ENCODE results near the gene SIX3.

SIX3 gene

DNA sequence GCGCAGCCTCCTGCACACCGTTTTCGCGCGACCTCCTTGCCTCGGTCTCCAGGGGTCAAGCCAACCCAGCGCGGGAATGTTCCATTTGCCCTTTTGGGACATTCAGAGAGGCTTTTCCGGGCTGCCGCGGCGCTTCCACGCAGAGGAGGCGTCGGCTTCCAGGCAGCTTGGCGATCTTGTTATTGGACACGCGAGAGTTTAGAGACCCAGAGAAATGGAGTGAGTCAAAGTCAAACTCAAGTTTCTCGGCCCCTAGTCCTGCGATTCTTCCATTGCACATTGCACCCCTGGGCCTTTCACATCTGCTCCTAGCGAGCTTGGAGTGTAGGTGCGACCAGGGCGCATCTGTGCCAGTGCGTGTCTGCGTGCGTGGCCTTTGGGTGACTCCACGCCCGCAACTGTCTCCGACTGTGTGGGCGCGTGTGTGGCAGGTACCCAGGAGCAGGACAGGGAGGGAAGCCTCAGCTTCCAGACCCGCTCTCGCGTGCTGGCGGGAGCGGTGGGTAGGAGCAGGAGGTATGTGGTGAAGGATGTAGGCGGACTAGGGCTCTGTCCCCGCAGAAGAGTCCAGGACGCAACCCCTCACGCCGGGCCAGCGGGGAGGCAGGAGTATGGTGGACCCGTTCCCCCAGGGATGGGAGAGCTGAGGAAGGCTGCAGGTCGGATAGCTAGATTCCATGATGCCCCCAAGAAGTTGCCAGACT, 13.5 kb downstream of the SIX3 start:
- no peak overlapping the region for H3K27ac ChIP-seq
- DNase-seq (ENCODE audit: low read depth, low spot score) = no peak

DNA sequence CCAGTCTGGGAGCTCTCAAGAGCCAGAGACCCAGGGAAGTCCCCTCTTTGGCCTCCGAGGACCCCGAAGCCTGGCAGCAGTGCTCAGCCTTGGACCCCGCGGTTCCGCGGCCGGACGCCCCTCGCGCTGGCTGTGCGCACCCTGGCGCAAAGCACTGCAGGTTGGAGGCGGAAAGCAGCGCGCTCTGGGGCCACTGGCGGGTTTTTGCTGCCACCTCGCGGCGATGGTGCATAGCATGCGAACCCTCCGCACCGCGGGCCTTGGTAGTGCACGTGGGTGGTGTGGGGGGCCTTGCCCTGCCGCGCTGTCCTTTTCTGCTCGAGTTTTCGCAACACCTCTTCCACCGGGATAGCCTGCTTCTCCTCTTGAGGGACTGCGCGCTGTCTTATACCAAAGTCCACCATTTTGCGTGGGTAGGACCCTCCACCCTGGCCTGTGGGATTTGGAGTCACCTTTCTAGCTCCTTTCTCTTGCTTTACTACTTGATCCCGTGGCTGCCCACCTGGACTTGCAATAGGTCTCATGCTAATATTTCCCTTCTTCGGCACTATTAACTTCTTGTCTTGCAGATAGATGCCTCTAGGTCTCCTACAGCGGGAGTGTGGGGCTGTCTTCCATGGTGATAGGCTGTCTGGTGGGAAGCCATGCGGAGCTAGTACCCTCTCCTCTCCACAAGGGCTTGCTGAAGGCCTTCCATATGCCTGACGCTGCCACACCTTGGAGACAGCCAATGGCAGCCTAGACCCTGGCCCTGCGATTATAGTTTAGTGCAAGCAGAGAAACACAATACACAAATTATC, 14.3 kb downstream of the SIX3 start:
- DNase-seq (ENCODE audit: low read depth, low spot score) = peak; percentile 6
- H3K27ac ChIP-seq = no peak overlapping the region

DNA sequence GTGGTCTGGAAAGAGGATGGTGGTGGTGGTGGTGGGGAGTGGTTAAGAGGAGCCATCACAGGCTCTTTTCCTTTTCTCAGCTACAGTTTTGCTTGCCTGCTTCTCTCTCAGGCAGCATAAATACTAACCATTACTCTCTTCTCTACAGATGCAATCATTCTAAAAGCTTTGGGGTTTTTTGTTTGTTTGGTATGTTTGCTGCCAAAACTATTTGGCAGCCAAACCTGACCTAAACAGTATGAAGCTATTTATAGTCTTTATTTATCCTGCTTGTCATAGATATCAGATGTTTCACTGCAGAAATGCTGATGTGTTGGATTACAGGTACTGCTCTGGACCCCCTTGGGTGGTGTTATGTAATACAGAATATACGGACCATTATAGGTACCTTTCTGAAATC, 15.3 kb downstream of the SIX3 start:
- no peak overlapping the region for H3K27ac ChIP-seq
- no peak for DNase-seq (ENCODE audit: low read depth, low spot score)

DNA sequence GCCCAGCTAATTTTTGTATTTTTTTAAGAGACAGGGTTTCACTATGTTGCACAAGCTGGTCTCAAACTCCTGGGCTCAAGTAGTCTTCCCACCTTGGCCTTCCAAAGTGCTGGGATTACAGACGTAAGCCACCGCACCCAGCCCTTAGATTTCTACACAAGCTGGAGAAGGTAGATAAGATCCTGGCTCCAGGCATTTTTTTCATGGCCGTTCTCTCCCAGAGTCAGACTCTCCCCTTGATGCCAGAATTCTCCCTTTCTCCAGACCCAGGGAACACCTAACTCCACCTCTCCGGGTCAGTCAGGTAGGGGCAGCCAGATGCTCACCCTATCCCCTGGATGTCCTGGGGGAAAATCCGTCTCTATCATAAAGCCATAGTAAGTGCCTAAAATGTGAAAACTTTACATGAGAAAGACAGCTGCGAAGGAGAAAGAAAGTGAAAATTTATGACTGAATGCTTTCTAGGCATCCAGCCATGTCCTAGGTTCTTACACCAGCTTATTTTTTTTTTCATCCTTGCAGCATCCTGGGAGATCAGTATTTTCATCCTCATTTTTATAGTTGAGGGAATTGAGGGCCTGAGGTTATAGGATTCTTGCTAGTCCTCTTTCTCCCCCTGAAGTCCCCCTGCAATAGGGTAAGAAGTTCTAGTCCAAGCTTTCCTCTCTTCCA, 16.3 kb downstream of the SIX3 start:
- peak overlapping the region; percentile 50 for H3K27ac ChIP-seq
- no peak for DNase-seq (ENCODE audit: low read depth, low spot score)

DNA sequence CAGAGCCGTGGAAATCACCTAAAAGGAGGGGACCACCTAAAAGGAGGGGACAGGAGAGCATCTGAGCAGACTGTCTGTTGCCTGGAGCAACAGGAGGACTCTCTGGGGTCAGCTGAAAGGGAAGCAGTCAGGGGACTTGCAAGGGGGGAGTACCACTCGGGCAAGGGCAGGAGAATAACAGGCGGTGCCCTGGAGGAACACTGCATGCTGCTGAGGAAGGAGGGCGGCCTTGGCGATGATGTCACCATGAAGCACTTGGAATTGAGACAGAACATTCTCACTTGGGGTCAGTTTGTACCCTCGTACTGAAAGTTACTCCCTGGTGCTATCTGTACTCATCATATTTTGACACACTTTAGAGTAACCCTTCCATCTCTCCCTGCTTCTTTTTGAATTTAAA, 18.4 kb downstream of the SIX3 start:
- H3K27ac ChIP-seq = peak overlapping the region; percentile 50
- no peak for DNase-seq (ENCODE audit: low read depth, low spot score)

DNA sequence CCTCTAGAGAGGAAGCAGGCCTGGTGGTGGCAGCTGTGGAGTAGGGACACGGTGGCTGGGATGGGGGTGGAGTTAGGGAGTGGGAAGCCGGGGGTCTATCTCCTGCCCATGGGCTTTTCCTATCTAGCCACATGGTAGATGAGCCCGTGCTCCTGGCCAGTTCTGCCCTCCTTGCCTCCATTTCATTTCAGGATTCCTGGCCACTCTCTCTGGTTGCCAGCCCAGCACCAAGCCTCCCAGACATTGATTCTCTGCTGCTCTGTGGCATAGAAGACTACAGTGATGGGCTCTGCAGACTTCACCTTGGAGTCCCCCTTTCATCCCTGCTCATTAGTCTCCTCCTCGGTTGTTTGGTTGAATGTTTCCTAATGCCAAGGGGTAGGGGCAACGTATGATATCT, 19.4 kb downstream of the SIX3 start:
- no peak overlapping the region for H3K27ac ChIP-seq
- DNase-seq (ENCODE audit: low read depth, low spot score) = no peak

DNA sequence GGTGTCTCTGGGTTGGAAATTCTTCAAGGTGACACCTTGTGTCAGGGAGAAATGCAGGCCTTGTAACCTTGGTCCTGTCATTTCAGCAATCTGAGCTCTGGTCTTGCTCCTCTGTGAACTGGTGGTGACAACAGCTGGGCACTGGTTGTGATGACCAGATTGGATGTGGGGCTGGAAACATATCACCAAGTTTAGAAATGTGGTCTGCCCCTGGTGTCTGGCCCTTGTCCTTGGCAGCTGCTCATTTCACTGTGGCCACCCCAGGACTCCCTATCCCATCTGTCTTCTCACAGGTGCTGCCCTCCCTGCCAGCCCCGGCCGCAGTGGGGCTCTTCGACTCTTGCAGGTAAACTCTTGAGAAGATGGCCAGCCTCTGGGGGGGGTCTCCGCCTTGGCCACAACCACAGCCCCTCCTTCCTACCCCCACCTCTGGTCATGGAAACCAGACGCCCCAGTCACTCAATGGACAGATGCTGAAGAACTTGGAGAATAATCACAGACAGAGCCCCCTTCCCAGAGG, 20.7 kb downstream of the SIX3 start:
- no peak overlapping the region for H3K27ac ChIP-seq
- no peak for DNase-seq (ENCODE audit: low read depth, low spot score)

DNA sequence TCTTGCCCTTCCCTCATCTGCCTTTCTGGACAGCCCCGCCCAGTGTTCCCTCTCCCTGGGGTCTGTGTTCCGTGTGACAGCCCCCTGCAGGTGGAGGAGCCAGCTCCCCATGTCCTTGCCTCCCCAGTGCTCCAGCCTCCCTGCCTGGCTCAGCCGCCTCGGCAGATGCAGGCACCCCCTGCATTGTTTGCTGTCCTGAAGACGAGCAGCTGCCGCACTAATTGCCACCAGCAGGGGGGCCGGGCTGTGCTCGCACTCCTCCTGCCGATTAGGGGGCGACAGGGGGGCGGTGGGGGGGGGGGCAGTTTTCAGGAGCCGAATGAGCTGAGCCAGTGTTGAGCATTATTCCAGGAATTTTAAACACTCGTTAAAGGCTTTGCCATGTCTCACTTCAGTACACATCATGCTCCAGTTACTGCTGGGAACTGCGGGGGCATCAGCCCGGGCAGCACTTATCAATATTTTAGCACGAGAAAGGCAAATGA, 23.3 kb downstream of the SIX3 start:
- no peak overlapping the region for H3K27ac ChIP-seq
- no peak for DNase-seq (ENCODE audit: low read depth, low spot score)

DNA sequence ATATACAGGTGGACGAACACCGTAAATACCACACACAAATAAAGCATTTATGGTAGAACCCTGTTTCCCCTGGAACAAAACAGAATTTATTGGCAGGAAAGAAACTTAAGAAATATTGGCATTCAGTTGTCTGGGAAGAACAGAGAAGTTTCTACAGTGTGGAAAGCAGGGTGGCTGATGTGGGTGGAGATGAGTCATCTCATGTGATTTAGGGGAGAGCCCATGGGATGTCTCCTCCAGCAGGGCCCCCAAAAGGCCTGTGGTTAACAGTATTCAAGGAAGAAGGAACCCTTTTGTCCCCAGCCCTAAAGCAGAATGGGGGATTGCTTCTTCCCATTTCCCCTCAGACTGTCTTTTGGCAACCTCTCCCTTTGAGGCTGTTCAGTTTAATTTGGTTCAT, 24.2 kb downstream of the SIX3 start:
- DNase-seq (ENCODE audit: low read depth, low spot score) = no peak
- H3K27ac ChIP-seq = no peak overlapping the region

DNA sequence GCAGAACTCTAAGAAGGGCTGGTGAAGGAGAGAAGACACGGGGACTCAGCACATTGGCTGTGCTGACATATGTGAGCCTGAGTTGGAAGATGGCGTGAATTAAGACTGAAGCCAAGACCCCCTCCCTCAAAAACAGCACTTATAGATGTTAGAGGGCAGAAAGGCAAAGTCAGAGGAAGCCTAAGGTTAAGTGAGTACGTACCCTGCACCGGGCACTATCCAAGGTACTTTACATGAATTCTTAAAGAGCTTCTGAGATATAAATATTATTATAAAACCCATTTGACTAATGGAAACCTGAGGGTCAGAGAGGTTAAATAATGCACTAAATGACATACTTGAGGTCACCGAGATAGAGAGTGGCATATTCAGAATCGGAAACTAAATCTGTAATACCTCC, 25.6 kb downstream of the SIX3 start:
- DNase-seq (ENCODE audit: low read depth, low spot score) = no peak
- no peak overlapping the region for H3K27ac ChIP-seq

DNA sequence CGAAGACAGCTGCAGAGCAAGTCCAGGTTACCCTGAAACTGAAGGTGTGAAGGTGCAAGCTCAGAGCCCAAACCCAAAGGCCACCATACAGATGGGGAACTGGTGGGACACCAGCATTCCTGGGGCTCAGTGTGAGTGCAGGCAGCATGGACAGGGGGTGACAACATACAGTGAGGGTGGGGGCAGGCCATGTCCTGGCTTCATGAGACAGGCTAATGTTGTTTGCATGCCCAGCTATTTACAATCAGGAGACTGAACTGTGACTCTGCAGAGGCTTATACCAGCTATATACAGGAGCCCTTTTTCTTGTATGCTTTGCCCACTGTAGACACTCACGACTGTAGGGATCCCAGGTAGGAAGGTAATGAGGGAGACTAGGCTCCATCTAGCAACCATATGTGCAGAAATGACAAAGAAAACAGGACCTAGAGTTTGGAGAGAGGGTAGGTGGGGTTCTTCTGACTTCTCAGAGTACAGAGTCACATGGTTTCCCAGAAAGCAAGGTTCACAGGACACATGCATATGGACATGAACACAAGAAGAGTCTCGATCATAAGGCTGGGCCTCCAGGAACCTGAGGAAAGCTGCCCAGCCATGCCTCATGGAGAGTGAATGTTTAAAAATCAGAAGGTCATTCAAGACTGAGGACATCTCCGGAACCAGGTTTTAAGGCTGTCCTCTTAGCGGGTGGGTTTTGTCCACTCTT, 26.4 kb downstream of the SIX3 start:
- no peak overlapping the region for H3K27ac ChIP-seq
- no peak for DNase-seq (ENCODE audit: low read depth, low spot score)

DNA sequence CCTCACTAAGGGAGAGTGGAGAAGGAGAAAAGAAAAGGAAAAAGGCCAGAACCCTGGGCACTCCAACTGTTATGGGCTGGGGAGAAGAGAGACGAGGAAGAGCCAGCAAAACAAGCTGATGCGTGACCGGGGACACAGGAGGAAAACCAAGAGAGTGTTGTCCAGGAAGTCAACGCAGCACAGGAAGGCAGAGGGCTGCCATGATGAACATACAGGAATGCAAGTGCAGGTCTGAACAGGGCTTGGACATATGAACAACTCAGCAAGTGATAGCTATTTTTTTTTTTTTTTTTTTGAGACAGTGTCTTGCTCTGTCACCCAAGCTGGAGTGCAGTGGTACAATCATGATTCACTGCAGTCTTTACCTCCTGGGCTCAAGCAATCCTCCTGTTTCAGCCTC, 28.4 kb downstream of the SIX3 start:
- peak overlapping the region; percentile 66 for H3K27ac ChIP-seq
- DNase-seq (ENCODE audit: low read depth, low spot score) = peak; percentile 78

DNA sequence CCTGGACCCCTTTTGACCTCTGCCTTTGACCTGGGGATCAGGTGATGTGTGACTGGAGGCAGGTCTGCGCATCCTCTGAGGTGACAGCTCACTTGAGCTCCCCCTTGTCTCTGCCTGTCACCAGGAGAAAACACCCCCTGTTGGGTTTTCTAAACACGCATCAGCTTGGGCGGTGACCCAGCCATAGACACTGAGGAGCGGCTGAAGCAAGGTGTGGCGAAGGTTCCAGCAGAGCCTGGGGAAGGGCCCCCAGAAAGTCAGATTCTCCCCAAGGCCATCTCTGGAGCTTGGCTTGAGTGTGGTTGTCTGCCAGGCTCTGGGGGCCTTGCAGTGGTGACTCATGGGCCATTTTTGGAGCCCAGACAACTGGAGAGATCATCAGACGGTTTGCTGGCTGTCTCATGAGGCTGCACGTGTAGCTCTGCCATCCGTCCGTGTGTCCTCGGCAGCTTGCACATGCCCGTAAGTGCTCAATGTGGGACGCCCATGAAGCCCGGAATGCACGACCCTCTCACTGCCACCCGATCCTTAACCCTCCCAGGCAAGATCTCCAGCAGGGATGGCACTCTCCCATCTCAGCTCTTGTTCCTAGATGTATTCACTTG, 29.4 kb downstream of the SIX3 start:
- H3K27ac ChIP-seq = no peak overlapping the region

DNA sequence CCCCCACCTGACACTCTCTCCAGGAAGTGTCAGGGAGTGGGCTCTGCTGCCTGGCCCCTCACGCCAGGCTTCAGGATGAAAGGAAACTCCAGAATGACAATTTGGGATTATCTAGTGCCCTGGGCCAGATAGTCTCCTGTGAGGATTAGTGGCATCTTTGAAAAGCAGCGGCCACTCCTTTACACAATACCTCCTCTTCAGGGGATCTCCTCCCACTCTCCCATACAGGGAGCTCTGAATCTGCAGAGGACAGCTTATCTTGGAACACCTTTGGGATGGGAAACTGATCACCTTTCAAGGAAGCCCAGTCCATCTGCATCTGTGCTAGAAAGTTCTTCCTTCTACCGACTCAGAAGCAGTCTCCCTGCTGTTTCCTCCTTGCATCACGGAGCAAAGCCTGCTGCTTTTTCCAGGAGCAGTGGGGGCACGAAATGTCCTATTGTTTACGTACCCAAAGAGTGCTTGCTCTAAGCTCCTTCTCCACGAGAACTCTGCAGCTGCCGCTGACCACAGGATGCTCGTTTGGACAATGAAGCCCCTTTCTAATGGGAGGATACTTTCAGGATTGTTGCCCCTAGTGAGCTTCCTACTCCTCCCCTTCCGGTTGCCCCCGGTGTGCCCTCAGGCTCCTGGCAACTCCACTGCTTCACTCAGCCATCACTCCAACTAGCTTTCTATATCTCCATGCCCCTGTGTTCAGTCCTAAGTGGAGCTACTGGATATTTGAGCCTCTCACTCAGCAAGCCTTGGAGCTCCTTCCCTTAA, 31.5 kb downstream of the SIX3 start:
- DNase-seq (ENCODE audit: low read depth, low spot score) = no peak
- H3K27ac ChIP-seq = no peak overlapping the region

More for the DNA sequence above, 29.4 kb downstream of the SIX3 start:
- DNase-seq (ENCODE audit: low read depth, low spot score) = no peak

DNA sequence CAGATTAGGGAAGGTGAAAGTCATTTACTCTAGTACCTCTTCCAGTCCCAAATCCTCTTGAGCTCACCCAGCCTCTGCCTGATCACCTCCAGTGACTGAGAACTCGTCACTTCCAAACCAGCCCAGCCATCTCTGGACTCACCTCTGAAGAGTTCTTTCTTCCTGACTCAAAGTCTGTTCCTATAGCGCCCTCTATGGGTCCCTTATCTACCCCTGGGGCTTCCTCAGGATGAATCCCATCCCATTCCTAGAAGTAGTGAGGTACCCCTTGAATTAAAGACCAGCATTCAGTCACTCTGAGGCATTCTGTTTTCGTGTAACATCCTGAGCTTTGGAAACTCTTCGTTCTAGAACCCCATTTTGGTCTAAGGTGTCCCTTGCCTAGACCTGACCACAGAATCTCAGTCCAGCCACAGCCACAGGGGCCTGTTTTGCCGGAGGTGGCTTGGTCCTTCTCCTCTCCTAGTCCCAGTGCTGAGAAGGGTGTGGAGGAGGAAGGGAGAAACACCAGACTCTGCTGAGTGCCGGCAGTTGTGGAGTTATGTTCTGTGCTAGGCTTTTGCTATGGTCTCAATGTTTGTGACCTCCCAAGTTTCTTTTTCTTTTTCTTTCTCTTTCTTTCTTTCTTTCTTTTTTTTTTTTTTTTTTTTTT, 32.7 kb downstream of the SIX3 start:
- H3K27ac ChIP-seq = no peak overlapping the region
- peak; percentile 40 for DNase-seq (ENCODE audit: low read depth, low spot score)

DNA sequence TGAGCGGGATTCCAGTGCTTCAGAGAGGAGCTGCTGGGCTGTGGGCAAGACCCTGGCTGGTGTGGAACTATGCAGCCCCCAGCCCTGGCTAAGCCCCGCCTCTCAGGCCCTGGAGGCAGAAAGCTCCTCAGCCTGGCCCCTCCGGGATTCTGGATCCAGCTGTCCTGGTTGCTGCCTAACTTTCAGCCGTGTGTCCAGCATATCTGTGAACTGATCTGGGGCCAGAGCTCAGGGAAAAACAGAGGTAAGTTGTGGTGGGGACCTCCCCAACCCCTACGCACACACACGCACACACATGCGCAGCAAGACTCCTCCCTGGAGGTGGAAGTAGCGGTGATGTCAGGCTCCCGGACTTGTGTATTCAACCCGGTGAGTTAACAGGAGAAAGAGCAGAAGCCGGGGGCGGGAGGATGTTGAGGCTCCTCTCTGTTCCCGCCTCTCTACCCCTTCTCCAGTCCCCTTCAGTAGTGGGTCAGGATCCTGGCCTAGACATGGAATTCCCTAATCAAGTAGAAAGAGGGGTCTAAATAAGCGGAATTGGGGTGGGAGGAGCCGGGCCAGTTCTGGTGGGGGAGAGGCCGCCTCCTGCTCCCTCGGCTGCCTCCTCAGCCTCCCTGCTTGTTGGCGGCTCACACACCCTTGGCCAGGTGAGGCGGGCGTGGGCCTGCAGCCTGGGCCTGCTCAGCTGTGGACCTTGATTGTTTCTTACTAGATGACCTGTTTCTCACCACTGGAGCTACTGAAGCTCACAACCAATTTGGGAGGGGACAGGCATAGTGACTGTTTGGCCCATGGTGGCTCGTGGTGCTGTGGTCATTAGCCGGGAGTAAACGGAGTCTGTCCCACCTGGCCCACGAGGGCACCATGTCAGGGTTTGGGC, 34.3 kb downstream of the SIX3 start:
- DNase-seq (ENCODE audit: low read depth, low spot score) = no peak
- H3K27ac ChIP-seq = no peak overlapping the region

DNA sequence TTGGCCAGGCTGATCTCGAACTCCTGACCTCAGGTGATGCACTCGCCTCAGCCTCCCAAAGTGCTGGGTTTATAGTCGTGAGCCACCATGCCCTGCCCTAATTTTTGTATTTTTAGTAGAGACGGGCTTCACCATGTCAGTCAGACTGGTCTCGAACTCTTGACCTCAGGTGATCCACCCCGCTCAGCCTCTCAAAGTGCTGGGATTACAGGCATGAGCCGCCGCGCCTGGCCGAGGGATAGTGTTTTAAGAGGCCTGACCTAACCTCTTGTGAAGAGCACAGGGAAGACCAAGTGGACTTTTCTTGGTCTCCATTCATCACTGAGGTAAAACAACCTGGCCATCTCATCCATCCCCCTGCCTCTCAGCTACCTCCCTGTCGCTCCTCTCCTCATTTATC, 38.1 kb downstream of the SIX3 start:
- DNase-seq (ENCODE audit: low read depth, low spot score) = no peak
- H3K27ac ChIP-seq = no peak overlapping the region

Measured in epithelial cell of prostate (primary cell).